Stimulated activated naive CD8-positive, alpha-beta T cell treated with anti-CD3 and anti-CD28 coated beads, Interleukin-15, amount 100 ng/mL, for 72 hours (primary cell): ENCODE measurements around the gene DLG2.

Experiments
- ATAC-seq: fragments of 150-1000 bp; cut with Tn5 transposase; 2 replicates; pipeline ENCODE4 v1.10.0; 2021; ENCODE audit warnings: mild to moderate bottlenecking, moderate library complexity
- DNase-seq, 2 donors: peaks; one replicate each; pipeline ENCODE4 v3.0.0; 2021 to 2022
- H3K27ac Mint-ChIP-seq, 2 donors: one replicate each; pipeline ENCODE4 v1.8.0; 2022; ENCODE audit warnings: mild to moderate bottlenecking in 2 of 2, mixed read lengths in 2 of 2, moderate library complexity in 2 of 2
- H3K27me3 Mint-ChIP-seq: one replicate; pipeline ENCODE4 v1.8.0; 2022; ENCODE audit warnings: mixed read lengths
- H3K4me1 Mint-ChIP-seq: one replicate; pipeline ENCODE4 v1.8.0; 2022; ENCODE audit warnings: mild to moderate bottlenecking, mixed read lengths
- H3K4me3 Mint-ChIP-seq, 2 donors: one replicate each; pipeline ENCODE4 v1.8.0; 2022; ENCODE audit warnings: mild to moderate bottlenecking in 2 of 2, mixed read lengths in 2 of 2, moderate library complexity in 1 of 2
- H3K9me3 Mint-ChIP-seq, 2 donors: one replicate each; pipeline ENCODE4 v1.8.0; 2022; ENCODE audit warnings: mixed read lengths in 2 of 2

DLG2 gene

GRCh38 chr11:83922953-83923352 is 1704.2 kb downstream of the DLG2 start:
- ATAC-seq, result no peak
- no peaks in the 10 kb centered on the region for H3K27me3 Mint-ChIP-seq
- H3K9me3 Mint-ChIP-seq, result peaks cover 0 to 5% of the 10 kb centered on the region in 2 donors
- H3K4me3 Mint-ChIP-seq, result no peak overlapping the region
- H3K27ac Mint-ChIP-seq, result no peak overlapping the region
- DNase-seq, result no peak
- no peaks in the 10 kb centered on the region for H3K4me1 Mint-ChIP-seq

- no peak overlapping the region for H3K4me3 Mint-ChIP-seq
- no peaks in the 10 kb centered on the region for H3K4me1 Mint-ChIP-seq
- H3K9me3 Mint-ChIP-seq, result no peaks in the 10 kb centered on the region
- H3K27ac Mint-ChIP-seq, result no peak overlapping the region
- ATAC-seq, result no peak
- no peaks in the 10 kb centered on the region for H3K27me3 Mint-ChIP-seq
- no peak for DNase-seq
Observed at GRCh38 chr11:83922318-83922717, 1704.8 kb downstream of the DLG2 start.

DNA sequence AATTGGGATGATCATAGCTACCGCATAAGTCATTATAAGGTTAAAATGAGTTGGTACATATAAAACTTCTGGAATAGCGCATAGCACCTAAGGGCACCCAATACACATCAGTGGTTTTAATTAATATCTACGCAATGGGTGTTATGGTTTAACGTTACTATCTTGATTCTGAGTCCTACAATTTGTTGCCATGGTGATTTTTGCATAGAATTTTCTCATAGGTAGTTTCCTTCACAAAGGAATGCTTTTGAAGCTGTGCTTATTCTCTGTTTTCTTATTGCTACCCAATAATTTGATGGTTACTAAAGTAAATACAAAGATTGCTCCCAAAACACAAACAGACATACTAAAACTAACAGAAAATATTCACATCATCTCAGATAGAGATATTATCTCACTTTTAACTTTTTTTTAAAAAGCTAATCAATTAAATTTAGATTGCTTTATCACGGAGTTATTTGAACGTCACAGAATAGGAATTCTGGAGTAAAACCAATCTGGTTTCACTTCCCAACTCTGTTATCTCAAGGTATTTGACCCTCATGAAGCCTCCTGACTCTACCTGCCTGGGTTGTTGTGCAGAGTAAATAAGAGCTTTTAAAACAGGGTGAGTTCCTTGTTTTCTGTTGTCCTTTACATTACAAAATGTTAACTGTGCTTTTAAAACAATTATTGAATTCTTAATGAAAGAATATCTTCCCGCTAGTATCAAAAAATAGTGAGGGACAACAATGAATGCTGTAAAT is 1705.5 kb downstream of the DLG2 start:
- Mint-ChIP-seq H3K27ac (no peak overlapping the region), H3K9me3 (no peaks in the 10 kb centered on the region), H3K4me3 (no peak overlapping the region), H3K4me1 (no peaks in the 10 kb centered on the region), H3K27me3 (no peaks in the 10 kb centered on the region)
- ATAC-seq (no peak), DNase-seq (no peak)

DNA sequence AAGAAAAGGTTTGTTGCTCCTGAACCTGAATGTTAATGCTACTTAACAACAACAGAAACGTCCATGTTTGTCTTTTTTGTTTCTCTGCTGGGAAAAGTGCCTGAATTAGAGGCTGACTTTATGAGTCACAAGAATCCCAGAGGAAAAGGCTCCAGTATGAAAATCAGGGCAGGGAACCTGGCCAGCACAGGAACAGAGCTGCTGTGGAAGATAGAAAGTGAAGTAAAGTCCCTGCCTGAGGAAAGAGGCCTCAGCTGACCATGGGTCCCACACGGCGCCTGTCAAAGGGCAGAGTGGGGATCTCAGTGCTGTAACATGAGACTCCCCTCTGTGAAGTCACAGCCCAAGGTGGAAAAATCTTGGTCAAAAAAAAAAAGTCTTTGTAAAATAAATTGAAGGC is 1708.7 kb downstream of the DLG2 start:
- Mint-ChIP-seq H3K27me3 (no peaks in the 10 kb centered on the region), H3K27ac (no peak overlapping the region), H3K9me3 (no peaks in the 10 kb centered on the region), H3K4me3 (no peak overlapping the region), H3K4me1 (no peaks in the 10 kb centered on the region)
- DNase-seq, result no peak
- no peak for ATAC-seq

GRCh38 chr11:83914995-83915394 is 1712.1 kb downstream of the DLG2 start:
- Mint-ChIP-seq H3K4me1 (no peaks in the 10 kb centered on the region), H3K4me3 (no peak overlapping the region), H3K9me3 (no peaks in the 10 kb centered on the region), H3K27ac (no peak overlapping the region), H3K27me3 (no peaks in the 10 kb centered on the region)
- DNase-seq (no peak), ATAC-seq (no peak)

- ATAC-seq (no peak), DNase-seq (no peak)
- no peaks in the 10 kb centered on the region for H3K4me1 Mint-ChIP-seq
- no peaks in the 10 kb centered on the region for H3K9me3 Mint-ChIP-seq
- no peak overlapping the region for H3K27ac Mint-ChIP-seq
- H3K4me3 Mint-ChIP-seq, result no peak overlapping the region
- H3K27me3 Mint-ChIP-seq, result no peaks in the 10 kb centered on the region
Observed at GRCh38 chr11:83909579-83910534, 1717.3 kb downstream of the DLG2 start.

DNA sequence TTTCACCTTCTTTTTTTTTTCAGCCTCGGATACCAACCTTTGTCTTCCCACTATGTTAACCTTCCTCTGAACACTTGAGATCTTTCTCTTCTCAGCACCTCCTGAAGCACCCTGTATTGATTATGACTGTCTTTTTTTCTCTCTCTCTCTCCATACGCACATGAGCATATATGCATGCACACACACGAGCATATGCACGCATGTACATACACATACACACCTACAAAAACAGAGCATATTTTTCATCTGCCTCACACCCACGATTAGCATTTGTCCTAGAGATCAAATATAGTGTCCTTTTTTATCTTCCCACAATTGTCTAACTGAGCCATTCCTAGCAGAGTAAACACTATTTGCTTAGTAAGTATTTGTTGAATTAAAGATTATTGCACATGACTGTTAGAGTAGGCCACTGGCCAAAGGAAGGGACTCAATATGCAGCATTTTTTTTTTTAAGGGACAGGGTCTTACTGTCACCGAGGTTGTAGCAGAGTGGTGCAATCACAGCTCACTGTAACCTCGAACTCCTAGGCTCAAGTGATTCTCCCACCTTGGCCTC is 1718.8 kb downstream of the DLG2 start:
- no peak for DNase-seq
- H3K4me1 Mint-ChIP-seq, result no peaks in the 10 kb centered on the region
- ATAC-seq, result no peak
- no peaks in the 10 kb centered on the region for H3K9me3 Mint-ChIP-seq
- H3K27me3 Mint-ChIP-seq, result no peaks in the 10 kb centered on the region
- H3K4me3 Mint-ChIP-seq, result no peak overlapping the region
- no peak overlapping the region for H3K27ac Mint-ChIP-seq

DNA sequence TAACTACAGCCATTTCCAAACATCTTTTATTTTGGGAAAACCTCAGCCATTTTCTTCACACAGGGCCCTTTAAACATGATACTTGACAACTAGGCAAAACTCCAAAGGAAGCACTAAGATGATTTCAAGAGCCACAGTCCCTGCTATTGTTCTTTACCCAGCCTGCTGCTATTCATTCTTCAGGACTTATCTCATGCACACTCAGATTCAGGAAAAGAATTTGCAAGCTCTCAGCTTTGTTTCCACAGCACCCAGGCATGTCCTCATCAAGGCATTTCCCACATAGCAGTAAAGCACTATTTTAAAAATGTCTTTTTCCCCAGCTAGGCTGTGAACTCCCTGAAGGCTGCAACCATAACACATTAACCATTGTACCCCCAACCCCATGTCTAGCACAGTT is 1731.6 kb downstream of the DLG2 start:
- ATAC-seq, result no peak
- H3K4me1 Mint-ChIP-seq, result no peaks in the 10 kb centered on the region
- H3K4me3 Mint-ChIP-seq, result no peak overlapping the region
- H3K27ac Mint-ChIP-seq, result no peak overlapping the region
- H3K9me3 Mint-ChIP-seq, result peaks cover 6 to 16% of the 10 kb centered on the region in 2 donors
- no peaks in the 10 kb centered on the region for H3K27me3 Mint-ChIP-seq
- no peak for DNase-seq

GRCh38 chr11:83881428-83881827 is 1745.7 kb downstream of the DLG2 start:
- no peaks in the 10 kb centered on the region for H3K4me1 Mint-ChIP-seq
- DNase-seq (no peak), ATAC-seq (no peak)
- H3K27me3 Mint-ChIP-seq, result no peaks in the 10 kb centered on the region
- H3K27ac Mint-ChIP-seq, result no peak overlapping the region
- H3K4me3 Mint-ChIP-seq, result no peak overlapping the region
- peaks cover 0 to 9% of the 10 kb centered on the region in 2 donors for H3K9me3 Mint-ChIP-seq

GRCh38 chr11:83871054-83871453 is 1756.1 kb downstream of the DLG2 start:
- Mint-ChIP-seq H3K4me3 (no peak overlapping the region), H3K9me3 (no peaks in the 10 kb centered on the region), H3K4me1 (no peaks in the 10 kb centered on the region), H3K27ac (no peak overlapping the region), H3K27me3 (no peaks in the 10 kb centered on the region)
- ATAC-seq, result no peak
- no peak for DNase-seq

- ATAC-seq (no peak), DNase-seq (no peak)
- Mint-ChIP-seq H3K4me1 (no peaks in the 10 kb centered on the region), H3K27me3 (no peaks in the 10 kb centered on the region), H3K27ac (no peak overlapping the region), H3K4me3 (no peak overlapping the region), H3K9me3 (peaks cover 0 to 4% of the 10 kb centered on the region in 2 donors)
Observed at GRCh38 chr11:83866655-83867054, 1760.5 kb downstream of the DLG2 start.

DNA sequence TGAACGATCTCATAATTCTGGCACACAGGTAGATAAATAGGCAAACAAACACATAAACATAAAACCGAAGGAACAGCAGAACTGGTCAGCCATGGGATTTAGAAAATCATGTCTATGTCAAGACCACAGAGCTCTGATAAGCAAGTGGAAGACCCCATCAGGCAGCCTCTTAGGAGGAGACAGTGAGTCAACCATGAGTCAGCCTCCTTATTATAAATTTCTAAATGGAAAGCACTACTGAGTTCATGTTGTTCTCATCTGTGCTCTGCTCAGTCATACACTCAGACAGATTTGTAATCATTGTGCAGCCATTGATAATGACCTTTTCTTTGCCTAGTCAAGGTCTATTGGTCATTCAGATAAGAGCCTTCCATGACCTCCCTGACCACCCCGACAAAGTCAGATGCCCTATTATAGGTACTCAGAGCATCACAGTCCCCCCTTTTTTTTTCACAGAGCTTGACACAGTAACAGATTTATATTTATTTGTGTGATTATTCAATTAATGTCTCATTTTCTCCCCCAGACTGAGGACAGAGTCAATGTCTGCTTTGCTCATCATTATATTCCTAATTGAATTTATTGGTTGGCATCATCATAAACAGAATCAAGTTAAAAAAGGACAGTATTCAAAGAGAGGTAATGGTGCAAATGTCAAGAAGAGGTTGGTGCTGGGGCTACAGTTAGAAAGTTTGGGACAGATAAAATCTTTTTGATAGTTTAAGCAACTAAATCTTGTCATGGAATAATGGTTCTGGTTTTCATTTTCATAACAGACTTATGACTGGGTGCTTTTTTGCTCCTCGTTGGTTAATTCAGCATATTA is 1761.3 kb downstream of the DLG2 start:
- H3K4me3 Mint-ChIP-seq, result no peak overlapping the region
- no peak overlapping the region for H3K27ac Mint-ChIP-seq
- ATAC-seq (no peak), DNase-seq (no peak)
- H3K27me3 Mint-ChIP-seq, result no peaks in the 10 kb centered on the region
- peaks cover 4% of the 10 kb centered on the region in 2 donors for H3K9me3 Mint-ChIP-seq
- no peaks in the 10 kb centered on the region for H3K4me1 Mint-ChIP-seq

- no peaks in the 10 kb centered on the region for H3K4me1 Mint-ChIP-seq
- H3K9me3 Mint-ChIP-seq, result peaks cover 8 to 9% of the 10 kb centered on the region in 2 donors
- H3K27ac Mint-ChIP-seq, result no peak overlapping the region
- H3K4me3 Mint-ChIP-seq, result no peak overlapping the region
- no peaks in the 10 kb centered on the region for H3K27me3 Mint-ChIP-seq
- DNase-seq, result no peak
- no peak for ATAC-seq
Observed at GRCh38 chr11:83864412-83865057, 1762.6 kb downstream of the DLG2 start.

DNA sequence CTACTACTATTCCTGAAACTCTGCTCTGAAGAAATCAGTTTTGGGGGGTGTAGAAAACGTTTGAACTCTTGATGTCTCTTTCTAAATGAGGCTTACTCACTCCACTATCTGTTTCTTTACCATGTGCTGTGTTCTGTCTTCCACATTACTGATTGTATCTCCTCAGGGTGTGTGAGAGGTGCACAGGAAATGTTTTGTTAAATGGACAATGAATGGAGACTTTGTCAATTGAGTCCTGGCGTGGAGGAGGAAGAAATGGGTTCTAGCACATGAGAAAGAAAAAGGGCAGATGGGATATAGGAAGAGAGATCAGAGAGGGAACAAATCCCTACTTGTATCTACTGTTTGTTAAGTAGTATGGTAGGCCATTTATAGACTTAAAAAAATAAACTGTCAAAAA is 1763.9 kb downstream of the DLG2 start:
- Mint-ChIP-seq H3K9me3 (peaks cover 16 to 19% of the 10 kb centered on the region in 2 donors), H3K4me1 (no peaks in the 10 kb centered on the region), H3K27me3 (no peaks in the 10 kb centered on the region), H3K4me3 (no peak overlapping the region), H3K27ac (no peak overlapping the region)
- DNase-seq, result no peak
- ATAC-seq, result no peak

GRCh38 chr11:83862691-83863090 is 1764.5 kb downstream of the DLG2 start:
- no peak overlapping the region for H3K4me3 Mint-ChIP-seq
- no peaks in the 10 kb centered on the region for H3K27me3 Mint-ChIP-seq
- no peak for DNase-seq
- H3K9me3 Mint-ChIP-seq, result peaks cover 16 to 19% of the 10 kb centered on the region in 2 donors
- ATAC-seq, result no peak
- no peaks in the 10 kb centered on the region for H3K4me1 Mint-ChIP-seq
- H3K27ac Mint-ChIP-seq, result no peak overlapping the region
